ENCODE measurements around the gene GHRH.

Gene GHRH

DNA sequence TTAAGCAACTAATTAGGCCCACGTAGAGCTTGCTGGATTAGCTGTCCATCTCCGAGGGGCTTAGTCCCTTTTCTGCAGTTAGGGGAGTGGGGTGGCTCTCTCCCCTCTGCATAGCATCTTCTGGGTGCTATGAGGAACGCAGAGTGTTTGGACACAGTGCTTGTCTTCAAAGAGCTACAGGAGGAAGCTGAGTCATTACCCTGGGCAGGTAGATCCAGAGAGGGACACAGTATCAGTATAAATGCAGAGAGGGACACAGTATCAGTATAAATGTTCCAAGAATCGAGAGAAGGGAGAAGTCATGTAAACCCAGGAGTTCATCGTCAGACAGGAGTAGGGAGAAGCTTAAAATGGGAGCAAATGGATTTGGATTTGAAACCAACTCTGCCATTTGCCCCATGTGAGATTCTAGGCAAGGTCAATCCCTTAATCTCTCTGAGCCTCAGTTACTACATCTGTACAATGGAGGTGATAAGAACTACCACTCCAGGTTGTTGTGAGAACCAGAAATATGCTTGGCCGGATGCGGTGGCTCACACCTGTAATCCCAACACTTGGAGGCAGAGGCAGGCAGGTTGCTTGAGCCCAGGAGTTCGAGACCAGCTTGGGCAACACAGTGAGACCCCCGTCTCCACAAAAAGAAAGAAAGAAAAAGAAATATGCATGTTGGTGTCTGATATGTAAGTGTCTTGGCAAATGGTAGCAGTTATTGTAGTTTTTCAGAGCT, 5.5 kb upstream of the GHRH start:
- peak overlapping the region; percentile 36 for H3K18ac ChIP-seq (ENCODE audit: low read length)
- peak overlapping the region; percentile 83 for H2AFZ ChIP-seq (ENCODE audit: low read length)
- H3K9me3 ChIP-seq (replicated peaks in 1 of 2; ENCODE audit: control insufficient read depth in 2 of 2, insufficient read depth in 1 of 2, low read depth in 1 of 2, low read length in 2 of 2) = no peaks in the 10 kb centered on the region
- no peak overlapping the region for H3K23ac ChIP-seq (ENCODE audit: low read depth, low read length, poor library complexity)
- H2BK12ac ChIP-seq (ENCODE audit: low read length) = no peak overlapping the region
- no CpG with 5 or more reads among the region's 9 CpGs for WGBS, 2 donors (ENCODE audit: extremely low coverage in 2 of 2, insufficient read length in 2 of 2, insufficient replicate concordance in 1 of 2)
- no peak overlapping the region for H3K4ac ChIP-seq (ENCODE audit: low read length)
- no peak for DNase-seq (ENCODE audit: low spot score)
- H3K14ac ChIP-seq (ENCODE audit: low read length) = no peak overlapping the region
- no peak overlapping the region for H4K91ac ChIP-seq (ENCODE audit: low read depth, low read length, poor library complexity)
- H3K4me1 ChIP-seq (ENCODE audit: control insufficient read depth in 2 of 2, insufficient read depth in 1 of 2, low read depth in 1 of 2, low read length in 2 of 2) = peaks cover 12 to 19% of the 10 kb centered on the region in 2 donors
- H2AK5ac ChIP-seq (ENCODE audit: low read depth, low read length) = no peak overlapping the region
- H3K4me3 ChIP-seq (ENCODE audit: low read length in 2 of 2) = peak overlapping the region in 1 of 2 donors; percentile 4
- H2BK120ac ChIP-seq (ENCODE audit: low read depth, low read length) = no peak overlapping the region
- H3K36me3 ChIP-seq (replicated peaks in 1 of 2; ENCODE audit: control insufficient read depth in 2 of 2, insufficient read depth in 2 of 2, low read length in 2 of 2) = no peaks in the 10 kb centered on the region
- H3K9ac ChIP-seq (ENCODE audit: low read depth, low read length, poor library complexity) = no peak overlapping the region
- H3K4me2 ChIP-seq (ENCODE audit: insufficient read depth, low read length, poor library complexity, severe bottlenecking) = no peak overlapping the region
- H3K79me1 ChIP-seq (ENCODE audit: low read depth, low read length) = peaks cover 2% of the 10 kb centered on the region
- no peaks in the 10 kb centered on the region for H3K27me3 ChIP-seq (ENCODE audit: control insufficient read depth in 3 of 3, insufficient read depth in 3 of 3, low read depth in 1 of 3, low read length in 3 of 3)
- no peak overlapping the region for H4K8ac ChIP-seq (ENCODE audit: low read depth, low read length)
- no peak overlapping the region for H2BK5ac ChIP-seq (ENCODE audit: low read length)
- H3K27ac ChIP-seq (replicated peaks; ENCODE audit: low read length) = peak overlapping the region; percentile 88
- no peak overlapping the region for H2BK15ac ChIP-seq (ENCODE audit: low read length)

DNA sequence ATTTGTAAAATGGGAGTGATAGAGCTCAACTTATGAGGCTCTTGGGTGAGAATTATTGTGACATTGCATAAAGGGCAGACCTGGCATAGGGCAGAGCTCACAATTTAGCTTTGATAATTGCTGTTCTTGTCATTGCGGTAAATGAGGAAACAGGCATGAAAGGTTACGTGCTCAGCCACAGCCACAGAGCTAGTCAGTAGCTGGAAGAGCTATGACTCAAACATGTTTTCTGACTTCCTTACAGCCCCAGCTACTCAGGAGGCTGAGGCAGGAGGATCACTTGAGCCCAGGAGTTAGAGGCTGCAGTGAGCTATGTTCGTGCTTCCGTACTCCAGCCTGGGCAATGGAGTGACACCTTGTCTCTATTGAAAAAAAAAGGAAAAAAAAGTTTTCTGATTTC, 3.5 kb upstream of the GHRH start:
- no peak overlapping the region for H3K4ac ChIP-seq (ENCODE audit: low read length)
- H2BK15ac ChIP-seq (ENCODE audit: low read length) = peak overlapping the region; percentile 0
- no peak overlapping the region for H3K23ac ChIP-seq (ENCODE audit: low read depth, low read length, poor library complexity)
- H2BK12ac ChIP-seq (ENCODE audit: low read length) = peak overlapping the region; percentile 52
- DNase-seq (ENCODE audit: low spot score) = no peak
- H2AK5ac ChIP-seq (ENCODE audit: low read depth, low read length) = peak overlapping the region; percentile 83
- H3K9ac ChIP-seq (ENCODE audit: low read depth, low read length, poor library complexity) = no peak overlapping the region
- peaks cover 19 to 22% of the 10 kb centered on the region in 2 donors for H3K4me1 ChIP-seq (ENCODE audit: control insufficient read depth in 2 of 2, insufficient read depth in 1 of 2, low read depth in 1 of 2, low read length in 2 of 2)
- no peak overlapping the region for H2BK5ac ChIP-seq (ENCODE audit: low read length)
- no peak overlapping the region for H4K8ac ChIP-seq (ENCODE audit: low read depth, low read length)
- no peak overlapping the region for H2AFZ ChIP-seq (ENCODE audit: low read length)
- H3K14ac ChIP-seq (ENCODE audit: low read length) = no peak overlapping the region
- peak overlapping the region; percentile 60 for H4K91ac ChIP-seq (ENCODE audit: low read depth, low read length, poor library complexity)
- no peaks in the 10 kb centered on the region for H3K36me3 ChIP-seq (replicated peaks in 1 of 2; ENCODE audit: control insufficient read depth in 2 of 2, insufficient read depth in 2 of 2, low read length in 2 of 2)
- H3K27me3 ChIP-seq (ENCODE audit: control insufficient read depth in 3 of 3, insufficient read depth in 3 of 3, low read depth in 1 of 3, low read length in 3 of 3) = no peaks in the 10 kb centered on the region
- H3K27ac ChIP-seq (replicated peaks; ENCODE audit: low read length) = no peak overlapping the region
- peak overlapping the region; percentile 18 for H3K18ac ChIP-seq (ENCODE audit: low read length)
- peaks cover 2% of the 10 kb centered on the region for H3K79me1 ChIP-seq (ENCODE audit: low read depth, low read length)
- peak overlapping the region; percentile 84 for H2BK120ac ChIP-seq (ENCODE audit: low read depth, low read length)
- no peak overlapping the region for H3K4me3 ChIP-seq (ENCODE audit: low read length in 2 of 2)
- no peaks in the 10 kb centered on the region for H3K9me3 ChIP-seq (replicated peaks in 1 of 2; ENCODE audit: control insufficient read depth in 2 of 2, insufficient read depth in 1 of 2, low read depth in 1 of 2, low read length in 2 of 2)
- WGBS, 2 donors (ENCODE audit: extremely low coverage in 2 of 2, insufficient read length in 2 of 2, insufficient replicate concordance in 1 of 2) = no CpG with 5 or more reads among the region's 4 CpGs
- no peak overlapping the region for H3K4me2 ChIP-seq (ENCODE audit: insufficient read depth, low read length, poor library complexity, severe bottlenecking)

DNA sequence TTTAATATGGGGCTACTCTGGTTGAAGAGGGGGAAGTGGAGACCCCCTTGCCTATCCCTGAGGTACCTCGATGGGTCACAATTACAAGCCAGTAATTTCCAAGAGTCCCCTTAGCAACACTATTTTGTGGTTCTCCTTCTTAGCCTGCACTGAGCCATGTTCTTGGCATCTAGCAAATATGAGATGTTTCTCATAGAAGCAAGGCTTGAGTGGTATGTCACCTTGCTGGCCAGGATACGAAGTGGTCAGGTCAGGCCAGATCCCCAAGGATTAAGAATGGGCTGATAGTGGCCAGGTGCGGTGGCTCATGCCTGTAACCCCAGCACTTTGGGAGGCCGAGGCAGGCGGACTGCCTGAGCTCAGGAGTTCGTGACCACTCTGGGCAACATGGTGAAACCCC, 2.1 kb upstream of the GHRH start:
- no peak for DNase-seq (ENCODE audit: low spot score)
- H2AFZ ChIP-seq (ENCODE audit: low read length) = no peak overlapping the region
- no peaks in the 10 kb centered on the region for H3K9me3 ChIP-seq (replicated peaks in 1 of 2; ENCODE audit: control insufficient read depth in 2 of 2, insufficient read depth in 1 of 2, low read depth in 1 of 2, low read length in 2 of 2)
- no peak overlapping the region for H2BK5ac ChIP-seq (ENCODE audit: low read length)
- H3K4me2 ChIP-seq (ENCODE audit: insufficient read depth, low read length, poor library complexity, severe bottlenecking) = no peak overlapping the region
- H3K79me1 ChIP-seq (ENCODE audit: low read depth, low read length) = no peaks in the 10 kb centered on the region
- H4K8ac ChIP-seq (ENCODE audit: low read depth, low read length) = no peak overlapping the region
- H2BK120ac ChIP-seq (ENCODE audit: low read depth, low read length) = no peak overlapping the region
- no peaks in the 10 kb centered on the region for H3K36me3 ChIP-seq (replicated peaks in 1 of 2; ENCODE audit: control insufficient read depth in 2 of 2, insufficient read depth in 2 of 2, low read length in 2 of 2)
- no CpG with 5 or more reads among the region's 6 CpGs for WGBS, 2 donors (ENCODE audit: extremely low coverage in 2 of 2, insufficient read length in 2 of 2, insufficient replicate concordance in 1 of 2)
- no peak overlapping the region for H2BK12ac ChIP-seq (ENCODE audit: low read length)
- no peak overlapping the region for H3K9ac ChIP-seq (ENCODE audit: low read depth, low read length, poor library complexity)
- no peak overlapping the region for H2BK15ac ChIP-seq (ENCODE audit: low read length)
- H3K27me3 ChIP-seq (ENCODE audit: control insufficient read depth in 3 of 3, insufficient read depth in 3 of 3, low read depth in 1 of 3, low read length in 3 of 3) = no peaks in the 10 kb centered on the region
- H3K4ac ChIP-seq (ENCODE audit: low read length) = no peak overlapping the region
- H3K18ac ChIP-seq (ENCODE audit: low read length) = peak overlapping the region; percentile 23
- peaks cover 29 to 34% of the 10 kb centered on the region in 2 donors for H3K4me1 ChIP-seq (ENCODE audit: control insufficient read depth in 2 of 2, insufficient read depth in 1 of 2, low read depth in 1 of 2, low read length in 2 of 2)
- H3K27ac ChIP-seq (replicated peaks; ENCODE audit: low read length) = no peak overlapping the region
- no peak overlapping the region for H3K4me3 ChIP-seq (ENCODE audit: low read length in 2 of 2)
- H4K91ac ChIP-seq (ENCODE audit: low read depth, low read length, poor library complexity) = no peak overlapping the region
- no peak overlapping the region for H3K14ac ChIP-seq (ENCODE audit: low read length)
- no peak overlapping the region for H3K23ac ChIP-seq (ENCODE audit: low read depth, low read length, poor library complexity)
- no peak overlapping the region for H2AK5ac ChIP-seq (ENCODE audit: low read depth, low read length)

DNA sequence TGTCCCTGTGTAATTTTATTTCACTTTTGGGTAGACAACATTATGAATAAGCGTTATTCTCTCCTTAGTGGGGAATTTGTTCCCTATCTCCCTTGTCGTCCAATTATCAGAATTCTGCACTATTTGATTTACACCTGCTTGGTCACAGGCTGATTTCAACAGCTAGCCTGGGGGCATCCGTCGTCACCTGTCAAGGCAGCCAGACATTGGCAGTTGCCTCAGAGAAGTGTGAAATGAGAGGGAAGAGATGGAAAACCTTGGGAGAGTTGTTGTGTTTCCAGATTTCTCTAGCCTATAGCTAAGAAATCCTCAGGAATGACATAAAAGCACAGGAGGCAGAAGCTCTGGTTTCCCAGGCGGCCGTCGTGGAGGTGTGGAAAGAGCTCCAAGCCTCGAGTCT, 891 bp upstream of the GHRH start:
- no peak overlapping the region for H3K9ac ChIP-seq (ENCODE audit: low read depth, low read length, poor library complexity)
- H3K23ac ChIP-seq (ENCODE audit: low read depth, low read length, poor library complexity) = no peak overlapping the region
- H3K18ac ChIP-seq (ENCODE audit: low read length) = no peak overlapping the region
- H3K27me3 ChIP-seq (ENCODE audit: control insufficient read depth in 3 of 3, insufficient read depth in 3 of 3, low read depth in 1 of 3, low read length in 3 of 3) = no peaks in the 10 kb centered on the region
- no peak overlapping the region for H2BK15ac ChIP-seq (ENCODE audit: low read length)
- no peak overlapping the region for H2BK120ac ChIP-seq (ENCODE audit: low read depth, low read length)
- no peak overlapping the region for H2AFZ ChIP-seq (ENCODE audit: low read length)
- WGBS, 2 donors (ENCODE audit: extremely low coverage in 2 of 2, insufficient read length in 2 of 2, insufficient replicate concordance in 1 of 2) = no CpG with 5 or more reads among the region's 8 CpGs
- no peak overlapping the region for H3K4me2 ChIP-seq (ENCODE audit: insufficient read depth, low read length, poor library complexity, severe bottlenecking)
- H2BK12ac ChIP-seq (ENCODE audit: low read length) = peak overlapping the region; percentile 1
- H3K4ac ChIP-seq (ENCODE audit: low read length) = no peak overlapping the region
- peaks cover 22 to 37% of the 10 kb centered on the region in 2 donors for H3K4me1 ChIP-seq (ENCODE audit: control insufficient read depth in 2 of 2, insufficient read depth in 1 of 2, low read depth in 1 of 2, low read length in 2 of 2)
- H2AK5ac ChIP-seq (ENCODE audit: low read depth, low read length) = no peak overlapping the region
- no peak overlapping the region for H3K14ac ChIP-seq (ENCODE audit: low read length)
- no peaks in the 10 kb centered on the region for H3K36me3 ChIP-seq (replicated peaks in 1 of 2; ENCODE audit: control insufficient read depth in 2 of 2, insufficient read depth in 2 of 2, low read length in 2 of 2)
- H3K9me3 ChIP-seq (replicated peaks in 1 of 2; ENCODE audit: control insufficient read depth in 2 of 2, insufficient read depth in 1 of 2, low read depth in 1 of 2, low read length in 2 of 2) = no peaks in the 10 kb centered on the region
- H4K8ac ChIP-seq (ENCODE audit: low read depth, low read length) = no peak overlapping the region
- no peaks in the 10 kb centered on the region for H3K79me1 ChIP-seq (ENCODE audit: low read depth, low read length)
- H3K27ac ChIP-seq (replicated peaks; ENCODE audit: low read length) = no peak overlapping the region
- H4K91ac ChIP-seq (ENCODE audit: low read depth, low read length, poor library complexity) = no peak overlapping the region
- no peak overlapping the region for H3K4me3 ChIP-seq (ENCODE audit: low read length in 2 of 2)
- DNase-seq (ENCODE audit: low spot score) = no peak
- H2BK5ac ChIP-seq (ENCODE audit: low read length) = no peak overlapping the region
